Activated naive CD8-positive, alpha-beta T cell (primary cell): ENCODE data around the gene TMIGD1.
"Not testable (repeated sequence)": the region's sequence is repeated elsewhere in the genome, so short reads cannot be mapped to it uniquely, and the experiment has no call there.

Source experiments
- H3K27ac Mint-ChIP-seq: one replicate; pipeline ENCODE4 v1.8.0; 2021; ENCODE audit warnings: mixed read lengths
- H3K27me3 Mint-ChIP-seq: one replicate; pipeline ENCODE4 v1.8.0; 2021; ENCODE audit warnings: mixed read lengths
- H3K36me3 Mint-ChIP-seq: one replicate; pipeline ENCODE4 v1.8.0; 2021; ENCODE audit warnings: mixed read lengths
- H3K4me1 Mint-ChIP-seq: one replicate; pipeline ENCODE4 v1.8.0; 2021; ENCODE audit warnings: low read depth, mixed read lengths
- H3K4me3 Mint-ChIP-seq: one replicate; pipeline ENCODE4 v1.8.0; 2021; ENCODE audit warnings: mild to moderate bottlenecking, mixed read lengths
- H3K9me3 Mint-ChIP-seq: one replicate; pipeline ENCODE4 v1.8.0; 2021; ENCODE audit warnings: low read depth, mixed read lengths

TMIGD1 gene

DNA sequence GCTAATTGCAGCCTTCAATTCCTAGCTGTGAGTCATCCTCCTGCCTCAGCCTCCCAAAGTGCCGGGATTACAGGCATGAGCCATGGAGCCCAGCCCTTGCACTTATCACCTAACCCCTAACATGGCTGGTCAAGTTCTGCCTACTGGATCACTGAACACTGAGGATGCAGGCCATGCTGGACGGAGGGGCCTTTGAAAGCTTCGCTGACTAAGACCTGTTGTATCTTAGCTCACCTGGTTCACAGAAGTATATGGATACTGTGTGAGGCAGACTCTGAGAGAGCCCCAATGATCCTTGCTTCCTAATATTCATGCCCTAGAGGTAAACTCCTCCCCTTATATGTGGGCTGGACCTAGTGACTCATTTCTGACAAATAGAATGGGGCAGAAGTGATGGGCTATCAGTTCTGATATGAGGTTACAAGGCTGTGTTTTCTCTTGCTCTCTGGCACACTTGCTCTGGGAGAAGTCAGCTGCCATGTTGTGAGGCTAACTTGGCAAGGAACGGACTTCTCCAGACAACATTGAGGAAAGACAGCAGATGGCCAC lies 11.7 kb upstream of the TMIGD1 start:
- H3K4me3 Mint-ChIP-seq, result no peak overlapping the region
- H3K27me3 Mint-ChIP-seq, result no peaks in the 10 kb centered on the region
- H3K4me1 Mint-ChIP-seq, result peaks cover 10% of the 10 kb centered on the region
- no peaks in the 10 kb centered on the region for H3K36me3 Mint-ChIP-seq
- no peaks in the 10 kb centered on the region for H3K9me3 Mint-ChIP-seq
- no peak overlapping the region for H3K27ac Mint-ChIP-seq

DNA sequence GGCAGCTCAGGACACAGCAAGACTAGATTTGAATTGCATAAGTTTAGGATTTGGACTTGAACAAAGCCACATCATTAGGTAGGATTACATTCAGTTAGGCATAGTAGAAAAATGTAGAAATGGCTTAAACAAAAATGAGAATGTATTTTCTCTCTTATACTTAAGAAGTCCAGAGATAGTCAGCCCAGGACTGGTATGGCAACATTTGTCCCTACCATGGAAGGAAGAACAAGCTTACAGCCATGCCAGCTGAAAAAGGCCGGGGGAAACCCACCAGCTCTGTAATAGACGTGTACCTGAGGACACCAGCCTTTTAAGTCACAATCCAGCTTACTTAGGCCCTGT lies 11.2 kb upstream of the TMIGD1 start:
- H3K4me1 Mint-ChIP-seq, result peaks cover 14% of the 10 kb centered on the region
- no peak overlapping the region for H3K4me3 Mint-ChIP-seq
- no peaks in the 10 kb centered on the region for H3K27me3 Mint-ChIP-seq
- H3K9me3 Mint-ChIP-seq, result no peaks in the 10 kb centered on the region
- no peak overlapping the region for H3K27ac Mint-ChIP-seq
- no peaks in the 10 kb centered on the region for H3K36me3 Mint-ChIP-seq

DNA sequence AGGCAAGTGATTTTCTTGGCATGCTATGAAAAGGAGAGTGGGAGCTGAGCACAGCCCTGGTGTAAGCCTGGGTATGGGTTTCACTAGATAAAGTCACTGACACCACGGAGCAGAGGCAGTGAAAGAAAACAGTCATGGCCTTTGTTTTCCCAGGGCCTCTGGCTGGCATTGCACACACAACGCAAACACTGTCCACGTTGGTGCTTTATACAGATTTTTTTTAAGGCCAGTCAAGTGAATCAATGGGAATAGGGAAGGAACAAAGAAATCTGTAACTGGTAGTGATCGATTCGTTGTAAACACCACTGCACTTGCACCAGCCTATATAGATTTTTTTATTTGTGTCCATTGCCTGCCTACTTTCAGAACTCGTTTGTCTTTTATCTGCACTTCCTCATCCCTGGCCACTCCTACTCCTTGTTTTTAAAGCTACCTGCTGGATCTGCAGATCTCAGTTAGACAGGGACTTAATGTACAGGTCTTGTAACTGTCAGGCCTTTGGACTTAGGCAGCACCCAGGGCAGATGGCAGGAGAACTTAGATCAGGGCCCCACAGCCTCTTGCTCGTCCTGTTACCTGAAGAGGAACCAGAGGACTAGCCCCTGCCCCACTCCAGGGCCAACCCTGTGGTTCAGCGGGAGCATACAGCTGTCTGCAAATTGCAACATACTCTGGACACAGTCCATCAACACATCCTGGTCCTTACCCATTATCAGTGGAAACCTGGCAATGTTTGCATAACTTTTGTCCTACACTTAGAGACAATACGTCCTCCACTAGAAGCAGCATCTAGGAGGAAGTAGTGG lies 10.6 kb upstream of the TMIGD1 start:
- Mint-ChIP-seq H3K9me3 (no peaks in the 10 kb centered on the region), H3K36me3 (no peaks in the 10 kb centered on the region), H3K4me1 (peaks cover 18% of the 10 kb centered on the region), H3K4me3 (no peak overlapping the region), H3K27me3 (no peaks in the 10 kb centered on the region), H3K27ac (no peak overlapping the region)

GRCh38 chr17:30343796-30344195 lies 9.9 kb upstream of the TMIGD1 start:
- no peaks in the 10 kb centered on the region for H3K9me3 Mint-ChIP-seq
- H3K4me3 Mint-ChIP-seq, result no peak overlapping the region
- no peaks in the 10 kb centered on the region for H3K27me3 Mint-ChIP-seq
- peaks cover 18% of the 10 kb centered on the region for H3K4me1 Mint-ChIP-seq
- H3K27ac Mint-ChIP-seq, result no peak overlapping the region
- H3K36me3 Mint-ChIP-seq, result no peaks in the 10 kb centered on the region

- H3K4me3 Mint-ChIP-seq, H3K27ac Mint-ChIP-seq, H3K27me3 Mint-ChIP-seq, H3K36me3 Mint-ChIP-seq, H3K9me3 Mint-ChIP-seq: not testable (repeated sequence)
- H3K4me1 Mint-ChIP-seq, result peaks cover 18% of the 10 kb centered on the region
Observed at GRCh38 chr17:30343244-30343643, 9.4 kb upstream of the TMIGD1 start.

DNA sequence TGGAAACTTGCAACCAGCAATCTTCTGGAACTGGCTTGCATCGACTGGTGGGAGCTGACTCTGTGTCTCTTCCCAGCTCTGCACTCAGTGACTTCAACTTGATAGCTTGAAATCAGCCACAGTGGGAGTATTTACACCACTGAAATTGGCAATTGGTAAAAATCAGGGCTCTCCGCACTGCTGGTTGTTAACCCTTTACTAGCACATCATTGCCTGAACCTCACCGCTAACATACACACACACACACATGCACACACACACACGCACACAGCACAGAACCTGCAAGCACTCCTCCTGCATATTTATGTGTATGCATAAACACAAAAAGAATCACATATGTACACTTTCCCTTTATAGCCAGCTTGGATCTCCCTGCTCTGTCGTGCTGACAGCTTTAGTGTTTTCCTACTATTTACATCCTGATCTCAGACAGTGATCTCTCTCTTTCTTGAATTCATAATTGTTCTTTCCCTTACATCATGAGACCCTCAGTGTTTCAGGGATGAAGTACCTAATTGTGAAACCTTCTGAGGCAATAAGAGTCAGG lies 7.9 kb upstream of the TMIGD1 start:
- Mint-ChIP-seq H3K4me3 (no peak overlapping the region), H3K9me3 (no peaks in the 10 kb centered on the region), H3K36me3 (no peaks in the 10 kb centered on the region), H3K4me1 (peaks cover 18% of the 10 kb centered on the region), H3K27me3 (no peaks in the 10 kb centered on the region), H3K27ac (no peak overlapping the region)

DNA sequence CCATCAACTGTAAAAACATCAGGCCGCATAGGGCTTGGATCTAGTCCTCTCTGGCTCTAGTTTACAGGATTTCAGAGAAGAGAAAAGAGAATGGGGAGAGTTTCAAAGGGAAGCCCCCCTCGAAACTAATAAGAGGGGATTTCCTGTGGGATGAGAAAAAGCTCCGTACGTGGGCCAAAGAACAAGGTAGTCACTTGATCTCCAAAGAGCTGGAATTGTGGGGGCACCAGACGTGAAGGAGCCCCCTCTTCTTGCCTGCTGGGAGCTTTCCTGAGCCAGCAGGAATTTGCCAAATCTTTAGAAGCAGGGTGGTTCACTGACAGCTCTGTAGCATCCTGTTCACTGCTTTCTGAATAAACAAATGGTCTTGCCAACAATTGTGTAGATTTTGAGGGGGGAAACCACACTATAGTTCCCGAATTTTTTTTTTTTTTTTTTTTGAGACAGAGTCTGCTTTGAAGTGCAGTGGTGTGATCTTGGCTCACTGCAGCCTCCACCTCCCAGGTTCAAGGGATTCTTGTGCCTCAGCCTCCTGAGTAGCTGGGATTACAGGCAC lies 7.0 kb upstream of the TMIGD1 start:
- Mint-ChIP-seq H3K27ac (no peak overlapping the region), H3K36me3 (no peaks in the 10 kb centered on the region), H3K9me3 (no peaks in the 10 kb centered on the region), H3K27me3 (no peaks in the 10 kb centered on the region), H3K4me3 (no peak overlapping the region), H3K4me1 (peaks cover 19% of the 10 kb centered on the region)

- no peaks in the 10 kb centered on the region for H3K36me3 Mint-ChIP-seq
- no peaks in the 10 kb centered on the region for H3K9me3 Mint-ChIP-seq
- H3K4me1 Mint-ChIP-seq, result peaks cover 16% of the 10 kb centered on the region
- H3K4me3 Mint-ChIP-seq, result no peak overlapping the region
- H3K27me3 Mint-ChIP-seq, result no peaks in the 10 kb centered on the region
- peak overlapping the region; percentile 23 for H3K27ac Mint-ChIP-seq
Observed at GRCh38 chr17:30339086-30339485, 5.2 kb upstream of the TMIGD1 start.

DNA sequence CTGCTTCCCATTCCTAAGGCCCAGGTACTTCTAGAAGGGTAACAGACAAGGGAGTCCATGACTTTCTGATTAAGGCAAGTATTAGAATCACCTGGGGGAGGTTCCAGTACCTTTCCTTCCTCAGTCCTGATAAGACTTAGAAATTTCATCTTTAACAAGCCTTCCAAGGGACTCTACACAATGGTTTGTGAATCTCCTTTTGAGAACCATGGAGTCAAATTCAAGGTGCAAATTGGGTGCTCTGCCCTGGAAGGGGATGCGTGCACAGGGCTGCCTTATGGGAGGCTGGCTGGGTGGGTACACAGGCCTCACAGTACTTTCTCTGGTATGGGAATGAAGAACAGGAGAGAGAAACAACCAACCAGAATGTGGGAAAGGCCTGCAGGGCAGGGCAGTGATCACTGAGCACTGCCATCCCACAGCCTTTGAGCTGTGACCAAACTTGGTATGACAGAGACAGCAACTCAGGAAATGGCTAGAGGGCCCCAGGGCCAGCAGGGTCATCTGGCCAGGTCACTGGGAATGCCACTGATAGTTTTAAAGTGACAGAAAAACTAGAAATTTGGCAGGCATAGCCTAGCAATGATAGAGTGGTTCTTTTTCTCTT lies 3.6 kb upstream of the TMIGD1 start:
- no peak overlapping the region for H3K27ac Mint-ChIP-seq

DNA sequence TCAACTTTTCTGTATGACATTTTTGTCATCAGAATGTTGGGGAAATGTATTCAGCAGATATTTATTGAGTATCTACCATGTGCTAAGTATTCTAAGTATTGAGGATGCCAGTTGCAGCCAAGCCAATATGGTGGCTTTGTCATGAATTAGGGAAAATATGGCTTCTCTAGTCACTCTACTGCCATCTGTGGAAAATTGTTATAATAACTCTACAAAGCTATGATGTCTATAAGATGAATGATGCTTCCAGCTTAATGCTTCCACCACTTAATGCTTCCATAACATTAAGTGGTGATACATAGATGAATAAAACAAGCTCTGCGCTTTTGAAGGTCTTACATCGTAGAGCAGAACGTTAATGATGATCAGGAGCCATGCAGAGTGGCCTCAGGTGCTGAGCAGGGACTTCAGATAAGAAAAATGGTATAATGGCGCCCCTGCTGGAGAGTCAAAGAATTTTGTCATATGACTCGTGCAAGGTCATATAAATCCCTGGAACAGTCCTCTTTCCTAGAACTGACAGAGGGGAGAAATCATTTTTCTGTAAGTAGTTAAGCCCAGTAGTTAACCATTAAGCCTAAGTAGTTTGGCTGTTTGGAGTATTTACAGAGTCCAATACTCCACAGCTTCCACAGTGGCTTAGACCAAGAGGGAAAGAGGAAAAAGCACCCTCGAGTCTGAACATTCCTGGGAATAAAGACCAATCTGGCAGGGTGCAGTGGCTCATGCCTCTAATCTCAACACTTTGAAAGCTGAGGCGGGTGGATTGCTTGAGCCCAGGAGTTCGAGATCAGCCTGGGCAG lies 2.7 kb upstream of the TMIGD1 start:
- Mint-ChIP-seq H3K4me3 (no peak overlapping the region), H3K27me3 (no peaks in the 10 kb centered on the region), H3K4me1 (peaks cover 38% of the 10 kb centered on the region), H3K9me3 (no peaks in the 10 kb centered on the region), H3K27ac (no peak overlapping the region), H3K36me3 (no peaks in the 10 kb centered on the region)

More for the DNA sequence above, 3.6 kb upstream of the TMIGD1 start:
- Mint-ChIP-seq H3K9me3 (no peaks in the 10 kb centered on the region), H3K4me3 (no peak overlapping the region), H3K36me3 (no peaks in the 10 kb centered on the region), H3K4me1 (peaks cover 29% of the 10 kb centered on the region), H3K27me3 (no peaks in the 10 kb centered on the region)

DNA sequence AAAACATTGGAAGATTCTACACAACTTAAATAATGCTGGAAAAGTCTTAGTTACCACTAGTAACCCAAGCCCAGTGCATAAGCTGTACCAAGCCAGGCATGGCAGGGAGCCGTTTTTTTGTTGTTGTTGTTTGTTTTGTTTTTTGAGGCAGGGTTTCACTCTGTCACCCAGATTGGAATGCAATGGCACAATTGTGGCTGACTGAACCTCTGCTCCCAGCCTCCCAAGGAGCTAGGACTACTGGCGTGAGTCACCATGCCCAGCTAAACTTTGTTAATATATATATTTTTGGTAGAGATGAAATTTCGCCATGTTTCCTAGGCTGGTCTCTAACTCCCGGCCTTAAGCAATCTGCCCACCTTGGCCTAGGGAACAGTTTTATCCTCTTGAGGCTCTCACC lies 564 bp upstream of the TMIGD1 start:
- H3K36me3 Mint-ChIP-seq, result no peaks in the 10 kb centered on the region
- peak overlapping the region; percentile 81 for H3K27ac Mint-ChIP-seq
- H3K4me1 Mint-ChIP-seq, result peaks cover 45% of the 10 kb centered on the region
- no peaks in the 10 kb centered on the region for H3K27me3 Mint-ChIP-seq
- no peak overlapping the region for H3K4me3 Mint-ChIP-seq
- H3K9me3 Mint-ChIP-seq, result no peaks in the 10 kb centered on the region

DNA sequence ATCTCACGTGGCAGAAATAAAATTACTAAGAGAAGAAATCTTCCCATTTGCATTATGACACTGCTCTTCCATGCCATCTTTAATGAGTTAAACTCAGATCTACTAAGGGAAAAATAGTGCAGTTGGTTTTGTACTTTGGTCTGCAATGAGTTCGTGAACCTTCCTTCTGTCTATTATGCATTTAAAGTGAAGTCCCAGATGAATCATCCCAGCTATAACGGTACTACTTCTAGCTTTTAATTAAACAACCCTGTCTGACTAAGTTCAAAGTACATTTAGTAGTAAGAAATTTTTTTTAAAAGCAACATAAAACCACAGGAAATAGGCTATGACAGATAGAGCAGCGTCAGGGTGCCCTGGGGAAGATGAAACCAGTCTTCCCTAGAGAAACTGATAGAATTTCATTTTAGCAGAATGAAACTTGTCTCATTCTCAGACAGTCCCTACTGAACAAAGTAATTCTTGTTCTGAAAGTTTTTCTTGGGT lies 1.8 kb downstream of the TMIGD1 start:
- Mint-ChIP-seq H3K27ac (peak overlapping the region; percentile 95), H3K4me3 (peak overlapping the region; percentile 70), H3K36me3 (no peaks in the 10 kb centered on the region), H3K9me3 (no peaks in the 10 kb centered on the region), H3K4me1 (peaks cover 52% of the 10 kb centered on the region), H3K27me3 (no peaks in the 10 kb centered on the region)

GRCh38 chr17:30326809-30327208 lies 7.0 kb downstream of the TMIGD1 start:
- no peaks in the 10 kb centered on the region for H3K27me3 Mint-ChIP-seq
- H3K27ac Mint-ChIP-seq, result no peak overlapping the region
- H3K9me3 Mint-ChIP-seq, result no peaks in the 10 kb centered on the region
- no peaks in the 10 kb centered on the region for H3K36me3 Mint-ChIP-seq
- H3K4me1 Mint-ChIP-seq, result peaks cover 56% of the 10 kb centered on the region
- no peak overlapping the region for H3K4me3 Mint-ChIP-seq

DNA sequence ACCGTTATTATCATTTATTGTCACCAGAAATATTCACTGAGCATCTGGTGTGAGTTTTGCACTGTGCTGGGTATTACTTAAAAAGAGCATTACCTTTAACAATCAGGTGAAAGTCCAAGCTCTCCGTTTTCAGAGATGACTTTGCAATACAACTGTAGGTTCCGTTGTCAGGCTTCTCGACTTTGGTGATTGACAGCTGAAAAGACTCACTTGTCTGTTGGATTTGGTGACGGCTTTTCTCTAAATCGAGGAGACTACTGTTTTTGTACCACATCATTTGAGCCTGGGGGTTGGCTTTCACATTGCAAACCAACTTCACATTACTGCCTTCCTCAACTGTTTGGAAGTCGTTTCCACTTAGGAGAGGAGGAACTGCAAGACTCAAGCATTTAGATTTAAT lies 9.1 kb downstream of the TMIGD1 start:
- Mint-ChIP-seq H3K27ac (no peak overlapping the region), H3K4me3 (no peak overlapping the region), H3K27me3 (no peaks in the 10 kb centered on the region), H3K9me3 (no peaks in the 10 kb centered on the region), H3K4me1 (peaks cover 39% of the 10 kb centered on the region), H3K36me3 (no peaks in the 10 kb centered on the region)
